ENCODE data around the gene FUT3. TPM values are rescaled to one million over a fixed set of nuclear protein-coding genes. Genes with fewer than 3 reads are reported as not detected.

FUT3 gene
- polyA plus RNA-seq, 1 donor from 2014 or later: 0.64 TPM

- Histone ChIP-seq H3K36me3 (ENCODE audit: insufficient read depth, low read length) (no peaks in the 10 kb centered on the region), H2AFZ (ENCODE audit: low read depth, low read length) (no peak overlapping the region), H3K9me3 (ENCODE audit: low read length) (no peaks in the 10 kb centered on the region), H3F3A (ENCODE audit: insufficient read depth, low read length, poor library complexity, severe bottlenecking) (no peaks in the 10 kb centered on the region), H3K27me3 (ENCODE audit: insufficient read depth, low read depth, low read length) (no peaks in the 10 kb centered on the region), H3K27ac (ENCODE audit: low read length) (no peak overlapping the region), H3K79me2 (replicated peaks; ENCODE audit: insufficient read depth, low read length) (no peaks in the 10 kb centered on the region), H3K4me3 (ENCODE audit: low read length) (no peak overlapping the region), H3K9ac (ENCODE audit: low read length) (no peak overlapping the region), H3K9me2 (ENCODE audit: insufficient read depth, low read length) (no peaks in the 10 kb centered on the region), H4K20me1 (ENCODE audit: insufficient read depth) (no peaks in the 10 kb centered on the region), H3K4me2 (ENCODE audit: low read length) (no peak overlapping the region)
- TF ChIP-seq RAD21 (conservative IDR thresholded peaks at IDR 0.05) (no peak), EZH2 (IDR thresholded peaks at IDR 0.05; ENCODE audit: borderline replicate concordance, insufficient read depth, low read length, poor library complexity, severe bottlenecking) (no peak), SMC3 (conservative IDR thresholded peaks at IDR 0.05; ENCODE audit: poor library complexity) (no peak), POLR2AphosphoS5 (IDR thresholded peaks at IDR 0.05) (no peak), MXI1 (conservative IDR thresholded peaks at IDR 0.05; ENCODE audit: poor library complexity, severe bottlenecking) (no peak), EP300 (conservative IDR thresholded peaks at IDR 0.05; ENCODE audit: poor library complexity, severe bottlenecking) (no peak), TAF1 (IDR thresholded peaks at IDR 0.05; ENCODE audit: low read depth) (no peak), REST (IDR thresholded peaks at IDR 0.05; ENCODE audit: borderline replicate concordance) (no peak)
- TF ChIP-seq, protein P1, sequence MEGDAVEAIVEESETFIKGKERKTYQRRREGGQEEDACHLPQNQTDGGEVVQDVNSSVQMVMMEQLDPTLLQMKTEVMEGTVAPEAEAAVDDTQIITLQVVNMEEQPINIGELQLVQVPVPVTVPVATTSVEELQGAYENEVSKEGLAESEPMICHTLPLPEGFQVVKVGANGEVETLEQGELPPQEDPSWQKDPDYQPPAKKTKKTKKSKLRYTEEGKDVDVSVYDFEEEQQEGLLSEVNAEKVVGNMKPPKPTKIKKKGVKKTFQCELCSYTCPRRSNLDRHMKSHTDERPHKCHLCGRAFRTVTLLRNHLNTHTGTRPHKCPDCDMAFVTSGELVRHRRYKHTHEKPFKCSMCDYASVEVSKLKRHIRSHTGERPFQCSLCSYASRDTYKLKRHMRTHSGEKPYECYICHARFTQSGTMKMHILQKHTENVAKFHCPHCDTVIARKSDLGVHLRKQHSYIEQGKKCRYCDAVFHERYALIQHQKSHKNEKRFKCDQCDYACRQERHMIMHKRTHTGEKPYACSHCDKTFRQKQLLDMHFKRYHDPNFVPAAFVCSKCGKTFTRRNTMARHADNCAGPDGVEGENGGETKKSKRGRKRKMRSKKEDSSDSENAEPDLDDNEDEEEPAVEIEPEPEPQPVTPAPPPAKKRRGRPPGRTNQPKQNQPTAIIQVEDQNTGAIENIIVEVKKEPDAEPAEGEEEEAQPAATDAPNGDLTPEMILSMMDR (IDR thresholded peaks at IDR 0.05; ENCODE audit: poor library complexity, severe bottlenecking): no peak
Observed at GRCh38 chr19:5867201-5868136, 16.2 kb upstream of the FUT3 start.

GRCh38 chr19:5865772-5866171 is 14.5 kb upstream of the FUT3 start:
- H3K79me2 ChIP-seq (replicated peaks; ENCODE audit: insufficient read depth, low read length): no peaks in the 10 kb centered on the region
- TF ChIP-seq MXI1 (conservative IDR thresholded peaks at IDR 0.05; ENCODE audit: poor library complexity, severe bottlenecking) (no peak), SMC3 (conservative IDR thresholded peaks at IDR 0.05; ENCODE audit: poor library complexity) (no peak), REST (IDR thresholded peaks at IDR 0.05; ENCODE audit: borderline replicate concordance) (no peak), EP300 (conservative IDR thresholded peaks at IDR 0.05; ENCODE audit: poor library complexity, severe bottlenecking) (no peak), TAF1 (IDR thresholded peaks at IDR 0.05; ENCODE audit: low read depth) (no peak), POLR2AphosphoS5 (IDR thresholded peaks at IDR 0.05) (no peak), EZH2 (IDR thresholded peaks at IDR 0.05; ENCODE audit: borderline replicate concordance, insufficient read depth, low read length, poor library complexity, severe bottlenecking) (no peak), RAD21 (conservative IDR thresholded peaks at IDR 0.05) (no peak)
- TF ChIP-seq, protein P1 (IDR thresholded peaks at IDR 0.05; ENCODE audit: poor library complexity, severe bottlenecking): no peak
- H4K20me1 ChIP-seq (ENCODE audit: insufficient read depth): no peaks in the 10 kb centered on the region
- no peaks in the 10 kb centered on the region for H3K36me3 ChIP-seq (ENCODE audit: insufficient read depth, low read length)
- no peaks in the 10 kb centered on the region for H3F3A ChIP-seq (ENCODE audit: insufficient read depth, low read length, poor library complexity, severe bottlenecking)
- no peak overlapping the region for H3K27ac ChIP-seq (ENCODE audit: low read length)
- H2AFZ ChIP-seq (ENCODE audit: low read depth, low read length): no peak overlapping the region
- no peaks in the 10 kb centered on the region for H3K9me3 ChIP-seq (ENCODE audit: low read length)
- H3K4me2 ChIP-seq (ENCODE audit: low read length): no peak overlapping the region
- no peaks in the 10 kb centered on the region for H3K27me3 ChIP-seq (ENCODE audit: insufficient read depth, low read depth, low read length)
- H3K9ac ChIP-seq (ENCODE audit: low read length): no peak overlapping the region
- no peaks in the 10 kb centered on the region for H3K9me2 ChIP-seq (ENCODE audit: insufficient read depth, low read length)
- H3K4me3 ChIP-seq (ENCODE audit: low read length): no peak overlapping the region

Measured in neural cell (in vitro differentiated cells).